RKO (cell line): ENCODE data around the gene LTO1.
"Not testable (repeated sequence)": the region's sequence is repeated elsewhere in the genome, so short reads cannot be mapped to it uniquely, and the experiment has no call there.

Source experiments
- DNase-seq: peaks from one replicate; pipeline ENCODE4 v3.0.0-alpha.2; 2016; ENCODE audit warnings: low spot score

Gene LTO1

GRCh38 chr11:69632900-69633299 lies 42.3 kb downstream of the LTO1 start:
- DNase-seq, result no peak

GRCh38 chr11:69630424-69630823 lies 44.7 kb downstream of the LTO1 start:
- no peak for DNase-seq

DNA sequence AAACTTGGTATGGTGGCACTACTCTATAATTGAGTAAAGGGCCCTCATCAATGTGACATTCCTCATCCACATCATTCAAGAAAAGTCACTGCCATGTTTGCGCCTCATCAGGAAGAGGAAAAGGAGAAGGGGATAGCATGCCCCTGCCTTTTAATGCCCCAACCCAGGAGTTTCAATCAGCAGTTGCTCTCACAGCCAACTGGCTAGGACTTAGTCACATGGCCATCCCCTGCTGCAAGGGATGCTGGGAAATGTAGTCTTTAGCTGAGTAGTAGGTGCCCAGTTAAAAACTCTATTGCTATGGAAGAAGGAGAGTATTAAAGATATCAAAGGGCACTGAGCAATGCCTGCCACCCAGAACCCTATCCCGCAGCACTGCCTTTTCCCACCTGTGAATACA lies 45.1 kb downstream of the LTO1 start:
- DNase-seq, result no peak

- no peak for DNase-seq
Measured at GRCh38 chr11:69627551-69627950, 47.6 kb downstream of the LTO1 start.

- no peak for DNase-seq
Measured at GRCh38 chr11:69625476-69625875, 49.7 kb downstream of the LTO1 start.

DNA sequence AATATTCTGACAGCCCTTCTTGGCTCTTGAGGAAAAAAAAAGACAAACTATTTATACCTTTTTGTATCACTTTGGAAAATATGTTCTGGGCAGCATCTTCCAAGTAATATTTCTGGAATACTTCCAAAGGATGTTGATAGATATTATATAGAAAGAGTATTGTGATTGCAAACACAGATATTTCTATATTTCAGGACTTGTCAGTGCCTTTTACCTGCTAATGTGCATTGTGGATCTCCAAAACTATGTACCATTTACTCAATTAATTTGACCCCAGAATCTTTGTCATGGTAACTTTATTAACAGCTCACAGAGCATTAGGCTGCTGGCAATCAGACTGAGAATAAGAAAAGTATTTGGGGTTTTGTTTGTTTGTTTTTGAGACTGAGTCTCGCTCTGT lies 50.9 kb downstream of the LTO1 start:
- no peak for DNase-seq

- DNase-seq, result not testable (repeated sequence)
Measured at GRCh38 chr11:69622097-69622681, 53.0 kb downstream of the LTO1 start.

DNA sequence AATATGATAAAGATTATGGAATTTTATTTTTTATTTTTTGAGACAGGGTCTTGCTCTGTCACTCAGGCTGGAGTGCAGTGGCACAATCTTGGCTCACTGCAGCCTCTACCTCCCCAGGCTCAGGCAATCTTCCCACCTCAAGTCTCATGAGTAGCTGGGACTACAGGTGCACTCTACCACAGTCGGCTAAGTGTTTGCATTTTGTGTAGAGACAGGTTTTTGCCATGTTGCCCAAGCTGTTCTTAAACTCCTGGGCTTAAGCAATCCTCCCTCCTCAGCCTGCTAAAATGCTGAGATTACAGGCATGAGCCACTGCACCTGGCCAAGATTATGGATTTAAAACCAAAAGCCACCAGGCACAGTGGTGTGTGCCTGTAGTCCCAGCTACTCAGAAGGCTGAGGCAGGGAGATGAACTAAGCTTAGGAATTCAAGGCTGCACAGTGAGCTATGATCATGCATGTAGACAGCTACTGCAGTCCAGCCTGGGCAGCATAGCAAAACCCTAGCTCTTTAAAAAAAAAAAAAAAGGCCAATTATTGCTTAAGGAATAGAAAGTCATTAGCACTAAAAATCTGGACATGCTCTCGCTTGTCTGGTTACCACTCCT lies 54.4 kb downstream of the LTO1 start:
- DNase-seq, result no peak

GRCh38 chr11:69618237-69618636 lies 56.9 kb downstream of the LTO1 start:
- DNase-seq, result no peak

GRCh38 chr11:69617682-69618081 lies 57.5 kb downstream of the LTO1 start:
- DNase-seq, result no peak

GRCh38 chr11:69617220-69617619 lies 57.9 kb downstream of the LTO1 start:
- DNase-seq, result no peak
